GM10266 (cell line): Measurements from ENCODE around the gene PACSIN2.

Experiments used
- DNase-seq: peaks from one replicate; pipeline ENCODE4 v3.0.0; 2012; ENCODE audit errors: extremely low spot score
- TF ChIP-seq, protein P1 (sequence below): IDR thresholded peaks from 2 replicates; pipeline ENCODE4 v1.5.1; 2012; ENCODE audit warnings: mild to moderate bottlenecking, low read depth; ENCODE audit not compliant: control insufficient read depth, insufficient read depth; ENCODE audit errors: missing control alignments

Gene PACSIN2

DNA sequence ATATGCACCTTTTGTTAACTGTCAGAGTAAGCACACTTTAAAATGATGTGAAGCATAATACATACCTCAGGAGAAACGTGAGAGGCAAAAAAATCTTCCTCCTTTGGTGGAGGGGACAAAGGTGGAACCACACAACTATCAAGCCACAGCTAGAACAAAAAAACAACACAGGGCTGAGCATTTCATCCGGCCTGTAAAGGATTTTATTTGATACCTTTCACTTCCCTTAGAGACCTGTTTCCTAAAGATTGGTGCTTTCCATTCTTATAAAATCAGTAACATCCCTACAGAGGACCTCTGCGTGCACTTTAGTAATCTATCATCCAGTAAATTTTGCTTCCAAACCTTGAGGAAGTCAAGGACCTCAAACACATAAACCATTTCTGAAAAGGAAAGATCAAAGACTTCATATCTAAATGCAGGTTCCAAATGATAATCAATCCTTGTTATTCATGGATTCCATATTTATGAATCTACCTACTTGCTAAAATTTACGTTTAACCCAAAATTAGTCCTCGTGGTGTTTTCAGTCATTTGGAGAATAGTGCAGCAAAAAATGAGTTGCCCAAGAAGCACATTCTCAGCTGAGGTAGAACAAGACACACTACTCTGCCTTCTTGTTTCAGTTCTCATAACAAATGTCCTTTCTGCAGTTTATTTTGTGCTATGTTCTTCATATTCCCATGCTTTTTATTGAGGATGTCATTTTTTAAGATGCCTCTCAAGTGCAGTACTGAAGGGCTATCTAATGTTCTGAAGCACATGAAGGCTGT lies 180.6 kb downstream of the PACSIN2 start:
- TF ChIP-seq, protein P1, sequence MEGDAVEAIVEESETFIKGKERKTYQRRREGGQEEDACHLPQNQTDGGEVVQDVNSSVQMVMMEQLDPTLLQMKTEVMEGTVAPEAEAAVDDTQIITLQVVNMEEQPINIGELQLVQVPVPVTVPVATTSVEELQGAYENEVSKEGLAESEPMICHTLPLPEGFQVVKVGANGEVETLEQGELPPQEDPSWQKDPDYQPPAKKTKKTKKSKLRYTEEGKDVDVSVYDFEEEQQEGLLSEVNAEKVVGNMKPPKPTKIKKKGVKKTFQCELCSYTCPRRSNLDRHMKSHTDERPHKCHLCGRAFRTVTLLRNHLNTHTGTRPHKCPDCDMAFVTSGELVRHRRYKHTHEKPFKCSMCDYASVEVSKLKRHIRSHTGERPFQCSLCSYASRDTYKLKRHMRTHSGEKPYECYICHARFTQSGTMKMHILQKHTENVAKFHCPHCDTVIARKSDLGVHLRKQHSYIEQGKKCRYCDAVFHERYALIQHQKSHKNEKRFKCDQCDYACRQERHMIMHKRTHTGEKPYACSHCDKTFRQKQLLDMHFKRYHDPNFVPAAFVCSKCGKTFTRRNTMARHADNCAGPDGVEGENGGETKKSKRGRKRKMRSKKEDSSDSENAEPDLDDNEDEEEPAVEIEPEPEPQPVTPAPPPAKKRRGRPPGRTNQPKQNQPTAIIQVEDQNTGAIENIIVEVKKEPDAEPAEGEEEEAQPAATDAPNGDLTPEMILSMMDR, result no peak
- DNase-seq, result no peak

DNA sequence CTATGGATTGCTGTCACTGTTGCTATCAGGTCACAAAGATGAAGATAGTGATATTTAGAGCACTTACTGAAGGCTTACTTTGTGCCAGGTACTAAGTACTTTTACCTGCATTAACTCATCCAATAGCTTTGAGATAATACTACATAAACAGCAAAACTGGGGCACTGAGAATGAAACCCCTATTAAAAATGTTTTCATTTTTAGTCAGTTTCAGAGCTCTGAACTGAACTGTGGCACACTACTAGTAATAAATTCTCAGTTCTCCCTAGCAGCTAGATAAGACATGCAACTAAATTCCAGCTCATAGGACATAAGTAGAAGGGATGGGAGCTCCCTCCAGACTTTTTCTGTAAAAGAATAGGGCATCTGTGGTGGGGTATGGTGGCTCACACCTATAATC lies 181.8 kb downstream of the PACSIN2 start:
- no peak for DNase-seq
- TF ChIP-seq, protein P1, result no peak

DNA sequence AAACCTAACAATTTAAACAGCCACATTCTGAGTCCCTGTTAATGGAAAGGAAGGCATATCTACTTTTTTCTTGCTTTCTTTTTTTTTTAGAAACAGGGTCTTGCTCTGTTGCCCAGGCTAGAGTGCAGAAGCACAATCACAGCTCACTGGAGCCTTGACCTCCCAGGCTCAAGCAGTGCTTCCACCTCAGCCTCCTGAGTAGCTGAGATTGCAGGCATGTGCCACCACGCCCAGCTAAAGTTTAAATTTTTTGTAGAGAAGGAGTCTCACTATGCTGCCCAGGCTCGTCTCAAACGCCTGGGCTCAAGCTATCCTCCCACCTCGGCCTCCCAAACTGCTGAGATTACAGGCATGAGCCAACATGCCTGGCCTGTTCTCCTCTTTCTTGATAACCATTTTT lies 183.2 kb downstream of the PACSIN2 start:
- TF ChIP-seq, protein P1, result no peak

DNA sequence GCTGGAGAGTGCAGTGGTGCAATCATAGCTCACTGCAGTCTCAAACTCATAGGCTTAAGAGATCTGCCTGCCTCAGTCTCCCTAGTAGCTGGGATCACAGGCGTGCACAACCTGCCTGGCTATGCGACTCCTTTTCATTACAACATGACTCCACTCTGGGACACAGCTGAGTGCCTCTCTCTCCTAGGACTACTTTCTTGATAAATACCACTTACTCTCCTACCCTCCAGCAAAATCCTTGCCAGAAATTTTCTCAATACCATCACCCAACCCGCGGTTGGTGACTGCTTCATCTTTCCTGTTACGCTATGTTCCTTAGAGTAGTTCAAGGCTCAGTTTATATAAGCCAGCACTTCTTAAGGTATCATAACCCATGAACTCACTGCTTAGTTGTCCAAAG lies 184.8 kb downstream of the PACSIN2 start:
- DNase-seq, result no peak
- TF ChIP-seq, protein P1, result no peak

More for the DNA sequence above, 183.2 kb downstream of the PACSIN2 start:
- DNase-seq, result no peak

DNA sequence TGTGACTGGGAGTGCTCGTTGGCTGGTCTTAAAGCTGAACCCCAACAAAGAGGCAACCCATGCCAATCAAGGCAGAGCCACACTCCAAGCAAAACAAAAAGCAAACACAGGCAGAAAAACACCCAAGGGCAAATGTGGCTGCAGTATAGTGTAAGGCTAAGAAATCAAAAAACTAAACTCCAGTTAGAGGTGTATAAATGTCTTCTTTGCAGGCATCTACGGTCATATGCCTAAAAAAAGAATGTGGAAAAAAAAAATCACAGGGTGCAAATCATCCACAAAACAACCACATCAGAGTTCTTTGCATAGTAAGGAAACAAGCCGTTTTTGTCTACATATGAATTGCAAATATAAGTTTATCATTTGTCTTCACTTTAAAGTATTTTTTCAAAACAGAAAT lies 185.6 kb downstream of the PACSIN2 start:
- DNase-seq, result no peak
- TF ChIP-seq, protein P1, result no peak

DNA sequence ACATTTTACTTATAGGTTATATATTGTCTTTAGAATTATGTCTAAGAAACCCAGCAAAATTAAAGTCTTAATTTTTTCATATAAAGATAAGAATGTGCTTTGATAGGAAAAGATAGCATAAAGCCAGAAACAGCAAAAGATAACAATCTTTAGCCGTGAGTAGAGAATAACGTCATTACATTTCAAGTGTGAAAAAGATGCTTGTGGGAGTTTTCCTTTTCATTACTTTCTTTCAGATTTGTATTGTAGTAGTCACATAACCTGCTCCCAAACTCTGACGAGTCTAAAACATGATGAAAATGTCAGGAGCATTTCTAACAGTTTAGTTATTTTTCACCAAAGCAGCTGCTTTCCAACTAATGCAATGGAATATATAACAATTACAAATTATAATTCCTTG lies 189.2 kb downstream of the PACSIN2 start:
- DNase-seq, result no peak
- TF ChIP-seq, protein P1, result no peak

DNA sequence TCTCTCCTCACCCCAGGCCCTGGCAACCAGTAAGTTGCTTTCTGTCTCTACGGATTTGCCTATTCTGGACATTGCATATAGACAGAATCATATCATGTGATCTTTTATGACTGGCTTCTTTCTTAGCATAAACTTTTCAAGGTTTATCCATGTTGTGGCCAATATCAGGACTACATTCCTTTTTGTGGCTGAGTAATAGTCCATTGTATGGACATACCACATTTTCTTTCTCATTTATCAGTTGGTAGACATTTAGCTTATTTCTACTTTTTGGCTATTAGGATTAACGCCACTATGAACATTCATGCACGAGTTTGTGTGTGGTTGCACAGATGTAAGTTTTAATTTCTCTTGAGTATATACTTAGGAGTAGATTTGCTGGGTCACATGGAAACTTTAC lies 193.6 kb downstream of the PACSIN2 start:
- DNase-seq, result no peak
- TF ChIP-seq, protein P1, result no peak
